Inferior parietal cortex (tissue), 1 donor: ENCODE data around the gene GHR.

ENCODE experiments used
- DNase-seq: peaks from one replicate; pipeline ENCODE4 v3.0.0-alpha.2; 2016; ENCODE audit errors: extremely low spot score

Gene GHR

DNA sequence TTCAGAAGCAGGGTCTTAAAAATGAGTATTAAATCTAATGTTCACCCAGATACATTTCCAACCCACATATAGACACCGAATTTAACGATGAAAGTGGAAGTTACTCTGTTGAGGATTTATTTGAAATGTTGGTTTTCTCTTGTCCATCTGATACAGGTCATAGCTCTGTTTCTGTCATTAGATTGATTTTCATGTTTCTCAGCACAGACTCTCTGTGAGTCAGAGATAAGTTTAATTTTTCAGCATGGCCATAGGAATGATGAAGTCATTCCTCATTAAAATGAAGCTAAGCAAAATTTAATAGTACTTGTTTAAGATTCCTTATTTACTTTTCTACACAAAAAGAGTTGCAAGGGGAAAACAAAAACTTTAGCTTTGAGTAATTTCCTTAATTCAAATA is 38.8 kb downstream of the GHR start:
- DNase-seq: no peak

DNA sequence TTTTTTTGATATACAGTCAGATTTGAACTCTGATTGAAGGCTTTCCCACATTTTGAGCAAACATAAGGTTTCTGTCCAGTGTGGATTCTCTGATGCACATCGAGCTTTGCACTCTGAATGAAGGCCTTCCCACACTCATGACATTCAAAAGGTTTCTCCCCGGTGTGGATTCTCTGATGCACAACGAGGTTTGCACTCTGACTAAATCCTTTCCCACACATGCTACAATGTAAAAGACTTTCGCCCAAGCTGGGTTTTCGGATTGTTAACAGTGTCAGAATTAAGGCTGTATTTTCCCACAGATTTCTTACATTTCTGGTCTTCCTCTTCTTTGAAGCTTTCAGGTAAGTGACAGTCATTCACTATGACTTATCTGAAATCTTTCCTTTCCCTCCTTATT is 44.3 kb downstream of the GHR start:
- DNase-seq: no peak

DNA sequence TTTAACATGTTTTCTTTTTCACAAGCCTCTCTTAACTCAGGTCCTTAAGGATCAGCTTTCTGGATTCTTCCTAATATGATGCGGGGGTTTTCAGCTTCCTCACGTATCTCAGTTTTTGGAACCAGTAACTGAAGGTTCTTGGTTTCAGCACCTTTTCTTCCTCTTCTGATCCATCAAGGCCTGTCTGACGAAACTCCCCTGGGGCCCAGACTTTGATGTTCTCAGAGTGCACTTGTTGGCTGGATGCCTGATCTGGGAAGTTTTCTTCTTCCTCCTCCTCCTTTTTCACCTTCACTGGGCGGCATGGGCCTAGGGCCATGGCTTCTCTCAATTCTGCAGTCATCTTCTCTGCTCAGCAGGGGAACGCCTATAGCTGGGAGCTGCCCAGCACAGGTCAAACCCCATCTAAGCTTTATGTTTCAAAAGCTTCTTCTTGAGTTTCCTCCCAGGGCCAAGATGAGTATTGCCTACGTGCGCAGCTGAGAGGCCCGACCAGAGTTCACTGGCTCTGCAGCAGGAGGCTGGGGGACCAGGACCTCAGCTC is 44.8 kb downstream of the GHR start:
- no peak for DNase-seq

DNA sequence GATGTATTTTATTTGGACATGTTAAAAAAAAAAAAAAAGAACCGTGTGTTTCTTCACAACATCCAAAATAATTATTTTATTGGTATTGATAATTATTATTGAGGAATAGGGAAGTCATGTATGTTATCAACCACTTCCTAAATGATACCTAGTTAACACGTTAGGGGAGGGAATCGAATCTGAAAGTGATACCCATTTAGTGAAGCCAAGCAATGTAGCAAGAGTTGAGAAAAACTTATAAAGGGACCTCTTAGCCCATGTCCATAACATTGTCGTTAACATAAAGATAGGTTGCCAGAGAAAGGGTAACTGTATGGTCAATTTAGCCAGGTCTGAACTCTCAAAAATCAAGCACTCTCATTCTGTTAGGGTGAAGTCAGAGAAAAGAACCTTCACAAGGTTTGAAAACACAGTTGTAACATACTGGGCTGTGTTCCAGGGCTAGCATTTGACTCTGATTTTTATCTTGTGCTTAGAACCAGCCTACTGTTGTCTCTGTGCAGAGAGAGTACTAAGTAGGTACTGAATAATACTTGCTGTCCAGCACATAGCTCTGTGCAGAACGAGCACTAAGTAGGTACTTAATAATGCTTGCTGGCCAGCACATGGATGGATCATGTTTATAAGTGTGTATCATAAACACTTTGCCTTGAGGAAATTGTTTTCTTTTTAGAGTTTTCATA is 60.4 kb downstream of the GHR start:
- no peak for DNase-seq

DNA sequence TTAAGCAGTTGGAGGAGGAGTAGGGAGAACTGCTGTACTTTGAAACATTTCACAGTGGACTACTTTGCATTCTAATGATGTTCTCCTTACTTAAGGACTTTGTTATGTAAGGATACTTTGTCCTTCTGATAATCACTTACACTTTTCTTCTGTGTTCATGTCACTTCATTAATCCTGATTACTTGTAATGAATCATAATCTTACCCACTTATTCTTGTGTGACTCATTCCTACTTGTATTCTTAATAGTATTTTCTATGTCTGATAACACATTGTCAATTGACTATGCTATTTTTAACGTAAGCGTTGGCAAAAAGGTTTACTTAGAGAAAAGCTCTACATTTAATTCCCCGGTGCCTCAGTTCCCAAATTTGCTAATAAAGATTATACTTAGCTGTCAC is 63.8 kb downstream of the GHR start:
- no peak for DNase-seq

DNA sequence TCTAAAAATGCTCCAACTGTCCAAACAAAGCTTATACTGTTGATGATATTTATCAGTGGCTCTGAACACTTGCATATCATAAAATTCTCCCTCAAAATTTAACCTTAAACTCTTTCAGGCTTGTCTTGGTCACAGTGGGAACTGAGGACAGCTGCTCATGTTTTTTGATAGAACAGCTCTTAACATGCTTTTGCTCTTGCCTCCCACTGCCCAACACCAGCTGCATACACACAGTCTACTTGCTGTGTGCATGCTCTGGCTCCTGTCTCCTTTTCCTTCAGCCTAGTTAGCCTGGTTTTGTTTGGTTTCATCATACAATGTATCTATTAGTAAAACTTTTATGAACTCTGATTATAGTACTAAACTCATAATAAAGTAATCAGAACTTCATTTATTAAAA is 64.6 kb downstream of the GHR start:
- DNase-seq: no peak

DNA sequence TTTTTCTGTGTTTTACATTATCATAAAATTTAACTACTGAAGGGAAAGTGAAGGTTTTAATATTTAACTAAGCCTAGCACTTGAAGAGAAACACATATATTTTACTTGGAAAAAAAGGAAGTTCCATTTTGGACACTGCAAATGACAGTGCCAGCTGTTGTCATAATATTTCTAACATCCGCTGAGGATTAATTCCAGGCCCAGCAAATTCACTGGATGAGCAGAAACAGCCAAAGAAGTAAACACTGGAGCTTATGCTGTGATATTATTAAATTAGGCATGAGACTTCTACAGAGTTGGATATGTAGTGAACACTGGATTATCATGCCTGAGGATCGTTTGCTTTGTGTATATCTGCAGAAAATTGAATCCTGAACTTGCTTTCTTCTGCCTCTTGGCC is 67.6 kb downstream of the GHR start:
- no peak for DNase-seq

DNA sequence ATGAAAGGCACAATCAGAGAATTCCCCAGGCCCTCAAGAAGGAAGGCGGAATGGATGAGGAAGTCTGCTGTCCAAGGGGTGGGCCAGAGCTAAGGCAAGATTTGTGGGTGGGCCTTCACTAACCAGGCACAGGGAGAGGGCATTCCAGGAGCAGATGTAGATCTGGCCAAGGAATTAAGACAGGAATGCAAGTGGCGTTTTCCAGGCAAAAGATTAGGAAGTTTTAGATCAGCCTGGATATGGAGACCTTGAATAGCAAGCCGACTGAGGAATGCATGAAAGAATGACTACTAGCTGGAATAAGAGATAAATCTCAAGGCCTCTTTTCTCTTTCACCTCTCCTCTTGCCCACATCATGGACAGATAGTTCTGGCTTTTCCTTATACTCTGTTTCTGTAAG is 68.5 kb downstream of the GHR start:
- DNase-seq: no peak

DNA sequence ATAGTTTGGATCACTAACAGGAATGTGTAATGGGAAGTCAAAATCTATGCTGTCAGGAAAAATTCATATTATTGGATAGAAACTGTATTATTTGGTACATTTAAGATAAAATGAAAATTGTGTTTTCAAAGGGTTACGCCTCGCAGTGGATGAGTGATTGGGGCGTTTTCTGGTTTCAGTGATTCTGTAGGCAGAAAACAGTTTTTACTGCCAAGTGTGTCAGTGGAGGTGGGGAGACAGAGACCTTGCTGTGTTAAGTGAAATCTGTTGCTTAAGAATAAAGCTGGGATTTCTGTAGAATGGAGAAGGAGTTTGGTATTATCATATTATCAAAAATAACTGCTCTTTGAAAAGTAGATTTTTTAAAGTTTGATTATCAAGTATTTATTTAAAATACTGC is 69.7 kb downstream of the GHR start:
- no peak for DNase-seq

DNA sequence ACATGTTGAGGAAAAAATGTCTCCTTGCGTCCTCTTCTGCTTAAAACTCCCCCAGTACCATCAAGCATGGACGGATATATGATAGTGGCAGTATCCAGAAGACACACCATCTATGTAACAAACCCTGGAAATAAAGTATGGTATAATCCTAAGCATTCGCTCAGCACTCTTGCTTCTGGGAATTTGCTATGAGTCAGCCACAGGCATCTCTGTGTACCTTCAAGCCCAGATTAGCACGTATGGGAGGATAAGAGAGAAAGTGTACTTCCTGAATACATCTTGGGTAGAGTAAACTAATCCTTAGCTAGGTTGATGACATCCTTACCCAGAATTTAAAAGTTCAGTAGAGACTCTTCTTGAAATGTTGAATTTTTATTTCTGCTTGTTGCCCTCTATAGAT is 71.2 kb downstream of the GHR start:
- DNase-seq: no peak

DNA sequence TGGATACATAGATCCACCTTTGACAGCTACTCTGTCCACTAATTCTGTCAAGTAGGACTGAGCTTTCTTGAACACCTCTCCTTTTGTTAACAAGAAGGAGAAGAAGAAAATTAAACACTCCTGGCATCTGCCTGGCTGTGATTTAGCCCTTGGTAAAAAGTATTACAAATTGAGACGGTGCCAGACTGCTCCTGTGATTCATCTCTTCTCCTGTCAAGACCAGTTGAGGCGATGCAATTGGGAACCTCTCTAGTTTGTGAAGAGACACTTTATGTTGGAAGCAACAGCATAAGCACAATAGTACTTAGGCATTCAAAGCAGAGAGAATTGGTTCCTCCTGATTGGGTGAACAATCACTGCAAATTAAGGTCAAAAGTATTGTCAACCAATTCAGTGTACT is 72.7 kb downstream of the GHR start:
- DNase-seq: peak; percentile 32

DNA sequence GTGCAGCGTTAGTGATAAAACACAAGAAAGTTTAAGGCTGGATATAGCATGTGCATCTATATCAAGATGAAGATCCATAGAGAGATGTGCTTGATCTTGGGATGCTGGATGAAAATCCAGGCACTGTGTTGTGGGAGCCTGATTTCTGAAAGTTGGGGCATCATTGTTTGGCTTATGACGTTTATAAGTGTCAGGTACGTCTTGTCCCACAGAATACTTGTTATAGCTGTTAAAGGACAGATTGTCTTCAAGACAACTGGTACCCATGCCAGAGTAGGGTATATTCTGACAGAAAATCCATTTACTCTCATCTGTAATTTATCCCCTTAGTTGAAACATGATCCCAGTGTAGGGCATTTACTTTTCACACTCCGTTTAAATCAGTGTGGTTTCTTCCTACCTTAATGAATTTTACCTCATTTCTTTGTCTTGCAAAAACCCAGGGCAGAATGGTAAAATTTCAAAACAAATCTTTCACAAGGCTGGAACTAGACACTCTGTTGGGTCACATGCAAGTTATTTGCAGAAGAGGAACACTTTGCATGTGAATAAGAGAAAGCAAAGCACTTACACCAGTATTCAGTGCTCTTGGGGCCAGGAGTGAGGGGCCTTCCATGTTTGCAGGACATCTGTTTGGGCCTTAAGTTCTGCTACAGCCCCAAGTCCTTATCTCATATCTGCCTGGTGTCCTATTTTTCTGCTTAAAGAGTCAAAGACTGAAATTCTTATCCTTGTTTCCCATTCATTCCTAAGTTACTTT is 73.3 kb downstream of the GHR start:
- no peak for DNase-seq

DNA sequence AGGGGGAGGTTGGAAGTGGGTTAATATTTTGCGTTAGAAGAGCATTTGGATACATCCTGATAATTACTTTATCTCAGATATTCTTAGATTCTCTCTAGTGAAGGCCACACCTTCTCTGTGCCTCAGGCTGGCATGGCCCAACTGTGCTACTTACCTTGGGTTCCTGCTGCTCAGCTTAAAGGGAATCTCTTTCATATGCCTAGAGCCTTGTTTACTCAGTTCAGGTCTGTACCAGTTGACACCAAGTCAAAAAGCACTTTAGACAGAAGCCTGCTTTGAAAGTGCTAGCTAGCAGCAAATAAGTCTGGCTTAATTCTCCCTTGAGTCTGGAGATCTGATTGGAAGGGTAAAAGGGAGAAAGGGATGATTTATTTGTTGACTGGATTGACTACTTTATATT is 74.8 kb downstream of the GHR start:
- DNase-seq: no peak

DNA sequence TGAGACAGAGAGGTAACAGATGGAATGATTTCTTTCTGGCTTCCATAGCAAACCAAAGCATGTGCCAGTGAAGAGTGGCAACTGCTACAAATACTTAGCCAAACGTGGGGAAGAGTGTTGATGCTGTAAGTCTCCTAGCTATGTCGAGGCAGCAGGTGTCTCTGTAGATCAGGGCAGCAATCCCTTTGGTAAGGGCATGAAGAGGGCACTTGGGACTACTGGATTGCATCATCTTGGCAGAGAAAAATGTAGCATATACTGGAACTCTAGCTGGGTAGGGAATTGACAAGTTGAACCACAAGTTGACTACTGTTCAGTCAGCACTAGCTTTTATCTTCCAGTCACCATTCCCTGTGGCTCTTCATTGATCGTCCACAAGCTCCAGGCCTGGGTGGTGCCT is 75.8 kb downstream of the GHR start:
- no peak for DNase-seq

DNA sequence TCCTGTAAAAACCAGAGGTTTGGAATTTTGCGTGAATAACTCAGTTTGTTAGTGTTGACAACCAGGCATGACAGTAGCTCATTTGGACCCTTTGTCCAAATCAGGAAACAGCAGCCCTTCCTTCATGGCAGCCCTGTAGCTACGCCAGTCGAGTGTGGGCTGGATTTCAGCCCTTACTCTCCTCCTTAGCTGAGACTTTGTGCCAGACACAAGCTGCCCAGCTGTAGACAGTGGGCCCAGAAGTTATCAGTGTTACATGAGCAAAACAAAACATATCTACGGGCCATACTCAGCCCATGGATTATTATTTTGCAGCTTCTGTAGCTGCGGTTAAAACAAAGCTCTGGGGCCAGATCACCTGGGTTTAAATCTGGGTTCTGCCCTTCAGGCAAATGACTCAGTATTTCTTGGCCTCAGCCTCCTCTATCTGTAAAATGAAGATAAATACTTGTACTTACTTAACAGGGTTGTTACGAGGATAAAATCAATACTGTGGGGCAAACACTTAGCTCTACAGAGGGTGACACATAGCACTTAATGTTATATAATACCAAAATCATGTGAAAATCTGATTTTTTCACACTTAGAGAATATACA is 76.9 kb downstream of the GHR start:
- DNase-seq: no peak

DNA sequence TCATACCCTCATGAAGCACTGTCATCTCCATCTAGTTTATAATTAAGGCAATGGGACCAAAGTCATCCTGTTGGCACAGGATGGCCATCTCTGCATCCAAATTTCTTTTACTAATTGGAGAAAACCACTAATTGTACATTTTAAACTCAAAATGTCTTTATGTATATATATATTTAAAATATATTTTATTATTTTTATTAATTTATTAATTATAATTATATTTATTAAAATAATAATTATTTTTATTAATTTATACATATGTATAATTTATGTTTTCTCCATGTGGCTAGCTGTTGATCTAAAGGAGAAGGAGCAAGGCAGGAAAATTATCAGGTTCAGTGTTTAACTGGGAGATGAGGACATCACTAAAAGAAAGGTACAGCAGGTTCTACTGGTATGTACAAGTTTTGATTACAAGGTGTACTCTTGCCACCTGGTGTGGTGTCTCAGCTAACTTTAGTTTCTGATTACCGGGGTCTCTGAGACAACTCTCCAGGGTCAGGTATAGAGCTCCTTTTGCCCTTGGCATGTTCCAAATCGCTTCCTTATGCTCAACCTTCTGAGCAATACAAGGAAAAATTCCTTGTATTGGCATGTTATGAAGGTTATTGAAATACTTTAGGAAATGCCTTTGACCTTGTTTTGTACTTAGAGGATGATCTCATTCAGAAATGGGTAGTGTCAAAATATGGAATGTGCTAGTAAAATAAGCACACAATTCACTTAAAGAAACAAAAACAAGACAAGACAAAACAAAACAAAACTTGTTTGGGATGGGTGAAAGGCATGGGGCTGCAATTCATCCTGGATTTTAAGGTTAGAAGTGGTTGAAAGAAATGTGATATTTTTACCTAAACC is 79.6 kb downstream of the GHR start:
- DNase-seq: no peak

DNA sequence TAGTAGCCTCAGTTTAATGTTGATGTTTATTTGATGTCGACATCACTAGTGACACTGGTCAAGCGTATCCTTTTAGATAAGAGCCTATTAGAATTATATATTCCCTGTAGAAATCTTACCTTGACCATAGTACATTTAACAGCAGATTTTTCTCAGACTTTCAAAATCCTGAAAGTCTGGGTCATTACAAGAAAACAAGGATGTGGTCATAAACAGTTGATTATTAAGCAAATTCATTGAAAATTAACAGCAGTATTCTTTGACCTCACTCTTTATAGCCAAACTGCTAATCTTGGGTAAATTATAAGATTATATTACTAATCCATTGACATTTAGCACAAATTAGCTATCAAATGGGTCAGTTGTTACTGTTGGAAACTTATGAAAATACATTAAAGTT is 83.4 kb downstream of the GHR start:
- no peak for DNase-seq

DNA sequence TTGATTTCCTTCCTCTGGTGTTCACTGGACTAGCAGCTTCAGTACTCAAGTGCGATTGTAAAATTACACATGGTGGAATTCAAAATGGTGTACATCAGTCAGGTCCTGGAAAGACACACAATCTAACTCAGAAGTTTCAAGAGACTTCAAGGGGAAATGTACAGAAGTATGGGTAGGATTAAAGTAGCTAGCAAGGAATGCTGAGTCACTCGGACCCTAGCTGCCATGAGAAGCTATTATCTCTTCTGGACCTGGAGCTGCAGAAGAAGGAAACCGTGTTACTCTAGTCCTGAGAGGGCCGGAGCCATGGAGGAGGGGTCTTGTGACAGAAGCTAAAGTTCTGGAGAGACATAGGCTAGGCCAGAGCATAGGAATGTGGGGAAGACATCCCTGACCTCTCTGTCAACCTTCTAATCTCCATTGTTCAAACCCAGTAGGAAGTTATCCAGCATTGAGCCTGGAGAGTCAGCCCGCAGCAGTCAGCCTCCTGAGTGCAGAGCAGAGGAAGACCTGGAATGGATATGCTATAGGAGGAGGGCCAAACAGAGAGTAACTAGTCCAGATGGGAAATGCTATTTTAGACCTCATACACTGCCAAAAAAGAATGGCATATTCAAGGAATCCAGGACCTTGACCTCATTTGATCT is 84.3 kb downstream of the GHR start:
- no peak for DNase-seq

DNA sequence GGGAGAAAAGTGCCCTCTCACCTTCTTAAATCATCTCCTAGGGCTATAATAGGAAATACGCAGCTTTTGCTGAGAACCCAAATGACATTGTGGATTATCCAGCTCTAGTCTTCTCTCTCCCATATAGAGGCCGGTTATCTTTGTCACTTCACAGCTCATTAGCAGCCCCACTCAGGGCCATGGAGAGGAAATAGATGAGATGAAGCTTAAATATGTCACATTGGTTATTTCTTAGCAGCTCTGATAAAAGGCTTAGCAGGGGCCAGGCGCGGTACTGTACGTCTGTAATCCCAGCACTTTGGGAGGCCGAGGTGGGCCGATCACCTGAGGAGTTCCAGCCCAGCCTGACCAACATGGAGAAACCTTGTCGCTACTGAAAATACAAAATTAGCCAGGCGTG is 90.0 kb downstream of the GHR start:
- DNase-seq: no peak

DNA sequence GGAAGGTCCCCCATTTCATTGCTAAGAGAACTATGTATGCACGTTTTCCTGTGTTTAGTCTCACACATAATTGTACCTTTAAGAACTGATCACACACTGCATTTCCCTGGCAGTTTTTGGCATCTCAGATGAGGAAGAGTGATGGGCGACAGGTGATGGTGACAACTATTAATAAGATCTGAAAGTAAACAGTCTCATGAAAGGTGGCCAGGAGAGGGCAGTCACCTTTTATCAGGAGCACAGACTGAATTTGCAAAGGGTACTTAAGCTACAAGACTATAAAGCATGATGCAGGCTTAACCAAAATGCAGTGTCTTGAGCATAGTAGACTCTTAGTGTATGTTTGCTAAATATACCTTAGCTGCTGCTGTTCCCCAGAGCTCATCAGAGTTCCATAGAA is 91.5 kb downstream of the GHR start:
- DNase-seq: no peak

DNA sequence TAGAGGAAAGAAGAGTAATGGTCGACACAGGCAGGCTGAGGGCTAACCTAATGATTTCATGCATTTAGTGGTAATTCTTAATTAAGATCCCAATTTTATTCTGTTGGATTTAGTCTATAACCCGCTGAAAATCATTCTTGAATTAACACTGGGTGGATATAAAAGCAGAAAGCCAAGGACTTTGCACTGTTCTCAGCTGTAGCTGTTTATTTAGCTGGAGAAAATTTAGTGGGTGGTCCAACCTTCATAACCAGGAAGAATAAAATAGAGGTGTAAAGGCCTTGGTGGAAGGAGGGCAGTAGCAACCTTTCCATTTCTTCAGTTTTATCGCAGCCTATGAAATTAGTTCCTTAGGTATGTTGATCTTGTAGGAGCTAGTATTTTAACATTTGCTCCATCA is 92.3 kb downstream of the GHR start:
- no peak for DNase-seq
